ENCODE data around the gene CAV2. TPM values are rescaled to one million over a fixed set of nuclear protein-coding genes. Genes with fewer than 3 reads are reported as not detected.

The CAV2 gene
- total RNA-seq, 1 experiment from 2014 or later: 18.1 TPM

DNA sequence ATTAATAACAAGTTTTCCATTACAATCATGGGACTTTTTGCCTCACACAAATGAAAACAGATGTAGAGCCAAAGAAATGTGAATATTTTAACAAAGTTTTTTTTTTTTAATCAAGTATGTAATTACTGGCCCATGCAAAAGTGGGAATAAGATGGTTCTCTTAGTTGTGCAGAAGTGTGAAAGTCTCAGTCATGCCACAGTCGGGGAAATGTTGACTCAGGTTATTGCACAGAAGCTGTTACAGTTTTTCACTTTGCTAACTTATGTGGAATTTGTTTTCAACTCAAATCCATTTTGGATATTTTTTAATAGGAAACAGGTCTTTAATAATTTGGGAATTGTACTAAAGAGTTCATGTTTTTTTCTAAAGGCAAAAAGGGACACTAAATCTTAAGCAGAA is 44.0 kb upstream of the CAV2 start:
- no peaks in the 10 kb centered on the region for H3K9me3 Mint-ChIP-seq (ENCODE audit: unreplicated experiment)
- intact Hi-C loops (cut with micrococcal nuclease; ENCODE audit: unreplicated experiment): no loop called here
- H3K27me3 Mint-ChIP-seq (ENCODE audit: insufficient read depth, unreplicated experiment): no peaks in the 10 kb centered on the region
- no peak overlapping the region for H3K27ac Mint-ChIP-seq (ENCODE audit: unreplicated experiment)
- H3K4me3 ChIP-seq (ENCODE audit: low read depth, low read length): no peak overlapping the region
- H3K9me3 ChIP-seq: no peaks in the 10 kb centered on the region
- no peaks in the 10 kb centered on the region for H3K4me1 ChIP-seq
- no peaks in the 10 kb centered on the region for H3K36me3 ChIP-seq (ENCODE audit: control insufficient read depth, insufficient read depth, low read length)
- BruUV-seq (replicated peaks): no TSS peak
- no peaks in the 10 kb centered on the region for H3K4me1 Mint-ChIP-seq (ENCODE audit: low read depth, unreplicated experiment)
- CTCF ChIA-PET: no interaction called here
- DNase-seq: no peak
- H3K27me3 ChIP-seq (replicated peaks; ENCODE audit: control insufficient read depth, insufficient read depth, low read length): no peaks in the 10 kb centered on the region
- no peak overlapping the region for H3K4me3 Mint-ChIP-seq (ENCODE audit: unreplicated experiment)
- POLR2A ChIA-PET: interaction anchor here (0.5 kb wide), 1 partner anchor 57 kb away, joined by 3 read pairs; no protein-coding TSS in a partner anchor
- TF ChIP-seq, protein P1, sequence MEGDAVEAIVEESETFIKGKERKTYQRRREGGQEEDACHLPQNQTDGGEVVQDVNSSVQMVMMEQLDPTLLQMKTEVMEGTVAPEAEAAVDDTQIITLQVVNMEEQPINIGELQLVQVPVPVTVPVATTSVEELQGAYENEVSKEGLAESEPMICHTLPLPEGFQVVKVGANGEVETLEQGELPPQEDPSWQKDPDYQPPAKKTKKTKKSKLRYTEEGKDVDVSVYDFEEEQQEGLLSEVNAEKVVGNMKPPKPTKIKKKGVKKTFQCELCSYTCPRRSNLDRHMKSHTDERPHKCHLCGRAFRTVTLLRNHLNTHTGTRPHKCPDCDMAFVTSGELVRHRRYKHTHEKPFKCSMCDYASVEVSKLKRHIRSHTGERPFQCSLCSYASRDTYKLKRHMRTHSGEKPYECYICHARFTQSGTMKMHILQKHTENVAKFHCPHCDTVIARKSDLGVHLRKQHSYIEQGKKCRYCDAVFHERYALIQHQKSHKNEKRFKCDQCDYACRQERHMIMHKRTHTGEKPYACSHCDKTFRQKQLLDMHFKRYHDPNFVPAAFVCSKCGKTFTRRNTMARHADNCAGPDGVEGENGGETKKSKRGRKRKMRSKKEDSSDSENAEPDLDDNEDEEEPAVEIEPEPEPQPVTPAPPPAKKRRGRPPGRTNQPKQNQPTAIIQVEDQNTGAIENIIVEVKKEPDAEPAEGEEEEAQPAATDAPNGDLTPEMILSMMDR (IDR thresholded peaks at IDR 0.05; ENCODE audit: insufficient read depth in 1 of 2, low read depth in 1 of 2, low read length in 1 of 2, severe bottlenecking in 1 of 2, unreplicated experiment in 1 of 2): no peak
- H3K36me3 Mint-ChIP-seq (ENCODE audit: insufficient read depth, unreplicated experiment): no peaks in the 10 kb centered on the region

DNA sequence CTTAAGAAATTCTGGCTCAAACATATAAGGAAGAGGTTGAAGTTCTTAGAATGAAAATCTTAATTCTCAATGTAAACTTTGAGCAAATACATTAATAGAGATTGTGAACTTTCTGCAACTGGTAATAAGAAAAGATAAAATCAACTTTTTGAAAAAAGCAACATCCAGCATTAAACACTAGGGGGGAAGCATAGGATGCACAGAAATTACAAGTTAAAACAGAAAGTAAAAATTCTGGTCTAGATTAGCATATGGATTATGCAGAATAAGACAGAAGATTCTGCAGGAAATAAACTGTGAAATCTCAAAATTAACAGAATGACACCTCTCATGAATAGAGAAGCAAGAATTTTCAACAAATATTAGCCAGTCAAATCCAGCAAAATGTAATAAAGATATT is 38.0 kb upstream of the CAV2 start:
- no peak for DNase-seq
- Mint-ChIP-seq H3K36me3 (ENCODE audit: insufficient read depth, unreplicated experiment) (no peaks in the 10 kb centered on the region), H3K4me3 (ENCODE audit: unreplicated experiment) (no peak overlapping the region), H3K27me3 (ENCODE audit: insufficient read depth, unreplicated experiment) (no peaks in the 10 kb centered on the region), H3K4me1 (ENCODE audit: low read depth, unreplicated experiment) (no peaks in the 10 kb centered on the region), H3K27ac (ENCODE audit: unreplicated experiment) (no peak overlapping the region), H3K9me3 (ENCODE audit: unreplicated experiment) (peaks cover 11% of the 10 kb centered on the region)
- BruUV-seq (replicated peaks): no TSS peak
- H3K9me3 ChIP-seq: no peaks in the 10 kb centered on the region
- H3K4me1 ChIP-seq: peaks cover 6% of the 10 kb centered on the region; the same call in 1 of the 2 replicates
- H3K36me3 ChIP-seq (ENCODE audit: control insufficient read depth, insufficient read depth, low read length): no peaks in the 10 kb centered on the region
- POLR2A ChIA-PET: no interaction called here
- TF ChIP-seq, protein P1 (IDR thresholded peaks at IDR 0.05; ENCODE audit: insufficient read depth in 1 of 2, low read depth in 1 of 2, low read length in 1 of 2, severe bottlenecking in 1 of 2, unreplicated experiment in 1 of 2): no peak
- no peaks in the 10 kb centered on the region for H3K27me3 ChIP-seq (replicated peaks; ENCODE audit: control insufficient read depth, insufficient read depth, low read length)
- no peak overlapping the region for H3K4me3 ChIP-seq (ENCODE audit: low read depth, low read length)
- CTCF ChIA-PET: no interaction called here
- intact Hi-C loops (cut with micrococcal nuclease; ENCODE audit: unreplicated experiment): no loop called here

DNA sequence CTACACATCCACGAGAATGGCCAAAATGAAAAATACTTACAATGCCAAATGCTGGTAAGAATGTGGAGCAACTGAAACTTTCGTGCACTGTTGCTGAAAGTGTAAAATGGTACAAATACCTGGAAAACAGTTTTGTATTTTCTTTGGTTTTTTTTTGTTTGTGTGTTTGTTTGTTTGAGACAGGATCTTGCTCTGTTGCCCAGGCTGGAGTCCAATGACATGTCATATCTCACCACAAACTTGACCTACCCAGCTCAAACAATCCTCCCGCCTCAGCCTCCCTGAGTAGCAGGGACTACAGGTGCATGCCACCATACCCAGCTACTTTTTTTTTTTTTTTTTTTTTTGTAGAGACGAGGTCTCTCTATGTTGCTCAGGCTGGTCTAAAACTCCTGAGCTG is 35.6 kb upstream of the CAV2 start:
- no TSS peak for BruUV-seq (replicated peaks)
- H3K4me3 ChIP-seq (ENCODE audit: low read depth, low read length): no peak overlapping the region
- no peaks in the 10 kb centered on the region for H3K27me3 ChIP-seq (replicated peaks; ENCODE audit: control insufficient read depth, insufficient read depth, low read length)
- H3K9me3 Mint-ChIP-seq (ENCODE audit: unreplicated experiment): peaks cover 11% of the 10 kb centered on the region
- intact Hi-C loops (cut with micrococcal nuclease; ENCODE audit: unreplicated experiment): no loop called here
- H3K27ac Mint-ChIP-seq (ENCODE audit: unreplicated experiment): no peak overlapping the region
- no peak overlapping the region for H3K4me3 Mint-ChIP-seq (ENCODE audit: unreplicated experiment)
- DNase-seq: no peak
- ChIA-PET POLR2A (no interaction called here), CTCF (no interaction called here)
- no peaks in the 10 kb centered on the region for H3K27me3 Mint-ChIP-seq (ENCODE audit: insufficient read depth, unreplicated experiment)
- TF ChIP-seq, protein P1 (IDR thresholded peaks at IDR 0.05; ENCODE audit: insufficient read depth in 1 of 2, low read depth in 1 of 2, low read length in 1 of 2, severe bottlenecking in 1 of 2, unreplicated experiment in 1 of 2): no peak
- H3K9me3 ChIP-seq: no peaks in the 10 kb centered on the region; the same call in 1 of the 2 replicates
- H3K4me1 Mint-ChIP-seq (ENCODE audit: low read depth, unreplicated experiment): no peaks in the 10 kb centered on the region
- no peaks in the 10 kb centered on the region for H3K36me3 Mint-ChIP-seq (ENCODE audit: insufficient read depth, unreplicated experiment)
- no peaks in the 10 kb centered on the region for H3K36me3 ChIP-seq (ENCODE audit: control insufficient read depth, insufficient read depth, low read length)
- H3K4me1 ChIP-seq: peaks cover 6% of the 10 kb centered on the region; the same call in 1 of the 2 replicates
